GM23248 (cell line): ENCODE measurements around the gene SP6.

Experiments used
- EZH2 ChIP-seq: fragments of 200-600 bp; sonication (generic); IDR thresholded peaks from 2 replicates; pipeline ENCODE4 v1.6.1; 2018; ENCODE audit warnings: antibody characterized with exemption, mild to moderate bottlenecking; ENCODE audit not compliant: insufficient read depth, poor library complexity, severe bottlenecking
- EZH2phosphoT487 ChIP-seq: fragments of 200-600 bp; sonication (generic); IDR thresholded peaks from 2 replicates; pipeline ENCODE4 v1.6.1; 2018; ENCODE audit warnings: antibody characterized with exemption, moderate library complexity, mild to moderate bottlenecking, low read depth; ENCODE audit not compliant: insufficient read depth

GRCh38 chr17:47815106-47815918 lies 35.7 kb downstream of the SP6 start:
- TF ChIP-seq EZH2 = no peak
- TF ChIP-seq EZH2phosphoT487 = no peak
